GM12864 (cell line): ENCODE results near the gene SPOP.

Source experiments
- DNase-seq: peaks from one replicate; pipeline ENCODE4 v3.0.0-alpha.2; 2011; ENCODE audit warnings: low read depth
- H3K4me3 ChIP-seq: 2 replicates; pipeline ENCODE4 v1.5.1; 2011; ENCODE audit warnings: mild to moderate bottlenecking, low read depth, low read length, control low read depth
- CTCF ChIP-seq: IDR thresholded peaks from 2 replicates; pipeline ENCODE4 v1.5.1; 2011; ENCODE audit warnings: low read depth, mild to moderate bottlenecking, moderate library complexity, low read length, control low read depth, inconsistent platforms; ENCODE audit errors: missing control alignments

The SPOP gene

GRCh38 chr17:49581648-49581998 lies 96.3 kb downstream of the SPOP start:
- H3K4me3 ChIP-seq: no peak overlapping the region
- TF ChIP-seq CTCF: no peak
- no peak for DNase-seq

GRCh38 chr17:49580981-49581647 lies 96.8 kb downstream of the SPOP start:
- DNase-seq: no peak
- no peak overlapping the region for H3K4me3 ChIP-seq
- no peak for TF ChIP-seq CTCF

GRCh38 chr17:49580055-49580721 lies 97.7 kb downstream of the SPOP start:
- TF ChIP-seq CTCF: no peak
- H3K4me3 ChIP-seq: no peak overlapping the region
- no peak for DNase-seq

GRCh38 chr17:49579522-49579921 lies 98.4 kb downstream of the SPOP start:
- no peak for TF ChIP-seq CTCF
- DNase-seq: no peak

GRCh38 chr17:49578952-49579500 lies 98.9 kb downstream of the SPOP start:
- TF ChIP-seq CTCF: no peak
- DNase-seq: no peak
- no peak overlapping the region for H3K4me3 ChIP-seq

More at GRCh38 chr17:49579522-49579921, 98.4 kb downstream of the SPOP start:
- no peak overlapping the region for H3K4me3 ChIP-seq

- no peak overlapping the region for H3K4me3 ChIP-seq
- no peak for TF ChIP-seq CTCF
- DNase-seq: no peak
These were observed 99.5 kb downstream of the SPOP start for GRCh38 chr17:49578414-49578813.
